PFSK-1 (cell line): ENCODE measurements around the gene WDR59. TPM values are rescaled to one million over a fixed set of nuclear protein-coding genes. Genes with fewer than 3 reads are reported as not detected.

Source experiments
- FOXP2 ChIP-seq: optimal IDR thresholded peaks from 2 replicates; pipeline ENCODE3; 2011; ENCODE audit warnings: borderline replicate concordance, control low read depth, inconsistent platforms; ENCODE audit not compliant: insufficient read depth; ENCODE audit errors: extremely low read length, extremely low read depth
- POLR2AphosphoS5 ChIP-seq: IDR thresholded peaks from 2 replicates; pipeline ENCODE4 v1.6.1; 2012; ENCODE audit warnings: low read depth, mild to moderate bottlenecking, control low read depth, low read length, moderate library complexity
- SIN3A ChIP-seq: IDR thresholded peaks from 2 replicates; pipeline ENCODE4 v1.6.1; 2012; ENCODE audit warnings: mild to moderate bottlenecking, low read length, moderate library complexity, borderline replicate concordance; ENCODE audit not compliant: insufficient read depth
- TAF1 ChIP-seq: IDR thresholded peaks from 2 replicates; pipeline ENCODE4 v1.6.1; 2012; ENCODE audit warnings: low read length, control low read depth, borderline replicate concordance; ENCODE audit not compliant: insufficient read depth
- polyA plus RNA-seq: library from polyadenylated mRNA; unstranded; fragments of >200 nt; gene quantifications from one replicate; pipeline ENCODE4 v1.2.1, GENCODE V29; 2012; ENCODE audit warnings: low read depth, missing spikeins; ENCODE audit not compliant: insufficient read length
- TF ChIP-seq, protein P1 (sequence below), 2 experiments: IDR thresholded peaks; 2 replicates each; pipeline versions ENCODE4 v1.6.1 to v1.8.0; 2011 to 2012; ENCODE audit warnings: low read depth in 2 of 2, low read length in 2 of 2, control low read depth in 1 of 2, inconsistent platforms in 1 of 2, mild to moderate bottlenecking in 1 of 2, moderate library complexity in 1 of 2; ENCODE audit not compliant: insufficient read depth in 1 of 2

Gene WDR59, protein sequence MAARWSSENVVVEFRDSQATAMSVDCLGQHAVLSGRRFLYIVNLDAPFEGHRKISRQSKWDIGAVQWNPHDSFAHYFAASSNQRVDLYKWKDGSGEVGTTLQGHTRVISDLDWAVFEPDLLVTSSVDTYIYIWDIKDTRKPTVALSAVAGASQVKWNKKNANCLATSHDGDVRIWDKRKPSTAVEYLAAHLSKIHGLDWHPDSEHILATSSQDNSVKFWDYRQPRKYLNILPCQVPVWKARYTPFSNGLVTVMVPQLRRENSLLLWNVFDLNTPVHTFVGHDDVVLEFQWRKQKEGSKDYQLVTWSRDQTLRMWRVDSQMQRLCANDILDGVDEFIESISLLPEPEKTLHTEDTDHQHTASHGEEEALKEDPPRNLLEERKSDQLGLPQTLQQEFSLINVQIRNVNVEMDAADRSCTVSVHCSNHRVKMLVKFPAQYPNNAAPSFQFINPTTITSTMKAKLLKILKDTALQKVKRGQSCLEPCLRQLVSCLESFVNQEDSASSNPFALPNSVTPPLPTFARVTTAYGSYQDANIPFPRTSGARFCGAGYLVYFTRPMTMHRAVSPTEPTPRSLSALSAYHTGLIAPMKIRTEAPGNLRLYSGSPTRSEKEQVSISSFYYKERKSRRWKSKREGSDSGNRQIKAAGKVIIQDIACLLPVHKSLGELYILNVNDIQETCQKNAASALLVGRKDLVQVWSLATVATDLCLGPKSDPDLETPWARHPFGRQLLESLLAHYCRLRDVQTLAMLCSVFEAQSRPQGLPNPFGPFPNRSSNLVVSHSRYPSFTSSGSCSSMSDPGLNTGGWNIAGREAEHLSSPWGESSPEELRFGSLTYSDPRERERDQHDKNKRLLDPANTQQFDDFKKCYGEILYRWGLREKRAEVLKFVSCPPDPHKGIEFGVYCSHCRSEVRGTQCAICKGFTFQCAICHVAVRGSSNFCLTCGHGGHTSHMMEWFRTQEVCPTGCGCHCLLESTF
- polyA plus RNA-seq: 23.0 TPM

DNA sequence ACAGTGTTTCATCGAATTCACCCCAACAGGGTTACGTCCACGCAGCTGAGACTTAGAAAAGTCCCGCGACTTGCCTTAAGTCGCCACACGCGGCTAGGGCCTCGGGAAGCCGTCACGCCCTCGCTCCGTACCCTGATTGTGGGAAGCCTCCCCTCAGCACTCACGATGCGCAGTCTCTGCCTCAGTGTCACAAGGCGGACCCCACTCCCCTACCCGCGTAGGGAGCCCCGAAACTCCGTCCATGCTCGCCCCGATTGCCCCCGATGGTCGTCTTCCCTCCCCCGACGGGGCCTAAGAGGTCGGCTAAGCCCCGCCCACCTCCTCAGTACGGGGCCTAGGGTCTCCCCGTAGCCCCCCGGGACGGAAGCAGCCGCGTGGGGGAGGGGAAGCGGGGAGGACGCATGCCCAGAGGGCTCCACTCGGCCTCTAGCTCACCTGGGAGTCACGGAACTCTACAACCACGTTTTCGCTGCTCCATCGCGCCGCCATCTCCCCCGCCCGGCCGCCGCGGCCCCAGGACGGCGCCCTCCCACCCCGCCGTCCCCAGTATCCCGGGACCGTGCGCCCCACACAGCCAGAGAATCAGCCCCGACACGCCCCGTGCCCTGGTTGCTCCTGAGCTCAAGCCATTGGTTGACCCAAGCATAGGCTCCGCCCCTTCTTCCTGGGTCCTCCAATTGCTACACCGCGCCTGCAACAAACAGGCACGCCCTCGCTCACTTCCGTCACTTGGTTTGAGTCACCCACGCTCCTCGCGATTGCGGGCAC, at the start of gene WDR59:
WDR59 (minus strand) TSS at position 595 of the 768 bp plus-strand sequence; CDS start at position 489, 106 bp downstream.
- TF ChIP-seq TAF1 (no peak), FOXP2 (peak; percentile 84)

DNA sequence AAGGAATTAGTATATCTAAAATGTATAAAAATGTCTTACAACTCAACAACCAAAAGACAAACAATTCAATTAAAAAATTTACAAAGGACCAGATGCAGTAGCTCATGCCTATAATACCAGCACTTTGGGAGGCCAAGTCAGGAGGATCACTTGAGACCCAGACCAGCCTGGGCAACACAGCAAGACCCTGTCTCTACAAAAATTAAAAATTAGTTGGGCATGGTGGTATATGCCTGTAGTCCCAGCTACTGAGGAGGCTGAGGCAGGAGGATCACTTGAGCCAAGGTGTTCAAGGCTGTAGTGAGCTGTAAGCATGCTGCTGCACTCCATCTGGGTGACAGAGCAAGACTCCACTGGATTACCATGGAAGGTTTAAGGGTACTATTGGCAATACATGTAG, 47.7 kb upstream of the WDR59 start:
- TF ChIP-seq FOXP2 (no peak), SIN3A (no peak)

DNA sequence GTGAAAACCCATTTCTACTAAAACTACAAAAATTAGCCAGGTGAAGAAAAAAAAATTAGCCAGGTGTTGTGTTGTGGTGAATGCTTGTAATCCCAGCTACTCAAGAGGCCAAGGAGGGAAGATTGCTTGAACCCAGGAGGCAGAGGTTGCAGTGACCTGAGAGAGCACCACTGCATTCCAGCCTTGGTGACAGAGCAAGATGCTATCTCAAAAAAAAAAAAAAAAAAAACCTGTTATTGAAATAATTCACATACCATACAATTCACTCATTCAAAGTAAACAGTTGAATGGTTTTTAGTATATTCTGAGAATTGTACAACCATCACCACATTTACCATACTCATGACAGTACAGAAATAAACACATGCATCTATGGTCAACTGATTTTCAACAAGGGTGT, 44.9 kb upstream of the WDR59 start:
- TF ChIP-seq FOXP2: no peak
- no peak for TF ChIP-seq TAF1
- TF ChIP-seq, protein P1, sequence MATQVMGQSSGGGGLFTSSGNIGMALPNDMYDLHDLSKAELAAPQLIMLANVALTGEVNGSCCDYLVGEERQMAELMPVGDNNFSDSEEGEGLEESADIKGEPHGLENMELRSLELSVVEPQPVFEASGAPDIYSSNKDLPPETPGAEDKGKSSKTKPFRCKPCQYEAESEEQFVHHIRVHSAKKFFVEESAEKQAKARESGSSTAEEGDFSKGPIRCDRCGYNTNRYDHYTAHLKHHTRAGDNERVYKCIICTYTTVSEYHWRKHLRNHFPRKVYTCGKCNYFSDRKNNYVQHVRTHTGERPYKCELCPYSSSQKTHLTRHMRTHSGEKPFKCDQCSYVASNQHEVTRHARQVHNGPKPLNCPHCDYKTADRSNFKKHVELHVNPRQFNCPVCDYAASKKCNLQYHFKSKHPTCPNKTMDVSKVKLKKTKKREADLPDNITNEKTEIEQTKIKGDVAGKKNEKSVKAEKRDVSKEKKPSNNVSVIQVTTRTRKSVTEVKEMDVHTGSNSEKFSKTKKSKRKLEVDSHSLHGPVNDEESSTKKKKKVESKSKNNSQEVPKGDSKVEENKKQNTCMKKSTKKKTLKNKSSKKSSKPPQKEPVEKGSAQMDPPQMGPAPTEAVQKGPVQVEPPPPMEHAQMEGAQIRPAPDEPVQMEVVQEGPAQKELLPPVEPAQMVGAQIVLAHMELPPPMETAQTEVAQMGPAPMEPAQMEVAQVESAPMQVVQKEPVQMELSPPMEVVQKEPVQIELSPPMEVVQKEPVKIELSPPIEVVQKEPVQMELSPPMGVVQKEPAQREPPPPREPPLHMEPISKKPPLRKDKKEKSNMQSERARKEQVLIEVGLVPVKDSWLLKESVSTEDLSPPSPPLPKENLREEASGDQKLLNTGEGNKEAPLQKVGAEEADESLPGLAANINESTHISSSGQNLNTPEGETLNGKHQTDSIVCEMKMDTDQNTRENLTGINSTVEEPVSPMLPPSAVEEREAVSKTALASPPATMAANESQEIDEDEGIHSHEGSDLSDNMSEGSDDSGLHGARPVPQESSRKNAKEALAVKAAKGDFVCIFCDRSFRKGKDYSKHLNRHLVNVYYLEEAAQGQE (IDR thresholded peaks at IDR 0.05; ENCODE audit: insufficient read depth in 1 of 2, low read depth in 2 of 2, low read length in 2 of 2): no peak
- no peak for TF ChIP-seq POLR2AphosphoS5
- TF ChIP-seq SIN3A: no peak

DNA sequence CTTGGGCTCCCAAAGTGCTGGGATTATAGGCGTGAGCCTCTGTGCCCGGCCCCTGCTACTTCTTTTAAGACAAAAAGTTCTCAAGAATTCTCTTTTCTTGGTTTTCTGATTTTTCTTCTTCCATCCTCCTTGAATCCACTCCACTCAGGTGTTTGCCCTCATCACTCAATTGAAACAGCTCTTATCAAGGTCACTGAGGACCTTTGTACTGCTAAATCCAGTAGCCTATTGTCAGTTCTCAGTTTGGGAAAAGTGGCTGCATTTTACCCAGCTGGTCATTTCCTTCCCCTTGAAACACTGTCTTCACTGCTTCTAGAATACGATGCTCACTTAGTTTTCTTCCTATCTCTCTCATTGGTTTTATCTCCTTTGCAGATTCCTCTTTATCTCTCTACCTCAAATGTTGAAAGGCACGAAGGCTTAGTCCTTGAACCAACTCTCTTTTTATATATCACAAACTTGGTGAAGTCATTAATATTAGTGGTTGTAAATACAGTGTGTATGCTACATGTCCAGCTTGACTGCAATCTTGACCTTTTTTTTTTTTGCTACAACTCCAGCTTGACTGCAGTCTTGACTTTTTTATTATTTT, 43.7 kb upstream of the WDR59 start:
- TF ChIP-seq, protein P1 (IDR thresholded peaks at IDR 0.05; ENCODE audit: insufficient read depth in 1 of 2, low read depth in 2 of 2, low read length in 2 of 2): no peak
- no peak for TF ChIP-seq SIN3A
- TF ChIP-seq FOXP2: no peak
- TF ChIP-seq TAF1: no peak
- no peak for TF ChIP-seq POLR2AphosphoS5

DNA sequence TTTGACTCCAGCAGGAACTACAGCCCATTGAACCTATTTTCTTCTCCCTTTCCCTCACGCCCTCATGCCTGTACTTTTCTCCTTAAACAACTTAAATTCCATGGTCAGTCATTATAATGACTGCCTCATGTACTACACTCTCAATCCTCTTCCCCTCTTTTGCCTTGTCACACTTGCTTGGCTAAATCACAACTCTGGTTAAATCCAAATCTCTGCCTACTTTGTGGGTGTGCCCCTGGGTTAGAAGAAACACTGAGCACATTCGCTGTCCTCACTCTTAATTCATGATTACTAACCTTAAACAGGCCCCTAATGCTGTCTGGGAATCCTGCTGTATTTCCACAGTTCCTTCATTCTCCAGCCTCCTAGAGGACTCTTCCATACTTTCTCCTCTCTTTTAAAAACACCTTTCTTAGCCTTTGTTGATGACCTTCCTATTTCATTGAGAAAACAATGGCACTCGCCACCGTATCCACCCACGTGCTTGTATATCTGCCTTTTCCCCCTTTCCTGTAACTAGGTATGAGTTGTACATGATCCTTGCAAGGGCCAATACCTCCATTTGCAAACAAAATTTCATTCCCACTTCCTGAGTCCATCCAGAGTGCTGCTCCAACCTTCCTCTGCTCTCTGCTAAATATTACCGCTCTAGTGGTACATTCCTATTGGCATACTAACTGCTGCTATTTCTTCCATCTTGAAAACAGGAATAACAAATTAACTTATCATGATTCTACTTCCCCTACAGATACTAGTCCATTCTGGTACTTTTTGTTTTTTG, 42.8 kb upstream of the WDR59 start:
- TF ChIP-seq TAF1: no peak
- TF ChIP-seq FOXP2: no peak
- TF ChIP-seq POLR2AphosphoS5: no peak
- no peak for TF ChIP-seq SIN3A
- TF ChIP-seq, protein P1 (IDR thresholded peaks at IDR 0.05; ENCODE audit: insufficient read depth in 1 of 2, low read depth in 2 of 2, low read length in 2 of 2): no peak
